Stimulated activated naive B cell treated with anti-CD40 and anti-IgM and Interleukin-4, amounts not matched to agents 10 μg/mL and 1 μg/mL and 100 μg/mL, for 72 hours (primary cell): ENCODE measurements around the gene GPR137.
A peak's percentile ranks its signal among the peaks of the same experiment; 100 is the strongest.

Experiments used
- ATAC-seq, 2 donors: fragments of 150-1000 bp; cut with Tn5 transposase; replicated peaks; 2 replicates each; pipeline ENCODE4 v1.10.0; 2021; ENCODE audit warnings: moderate library complexity in 1 of 2
- DNase-seq: peaks from one replicate; pipeline ENCODE4 v3.0.0; 2021
- H3K27ac Mint-ChIP-seq: one replicate; pipeline ENCODE4 v1.8.0; 2022; ENCODE audit warnings: mild to moderate bottlenecking, mixed read lengths
- H3K27me3 Mint-ChIP-seq, 2 donors: one replicate each; pipeline ENCODE4 v1.8.0; 2022; ENCODE audit warnings: mixed read lengths in 2 of 2
- H3K36me3 Mint-ChIP-seq, 2 donors: one replicate each; pipeline ENCODE4 v1.8.0; 2022; ENCODE audit warnings: mixed read lengths in 2 of 2, mild to moderate bottlenecking in 1 of 2
- H3K4me1 Mint-ChIP-seq, 2 donors: one replicate each; pipeline ENCODE4 v1.8.0; 2022; ENCODE audit warnings: mixed read lengths in 2 of 2, mild to moderate bottlenecking in 1 of 2
- H3K4me3 Mint-ChIP-seq, 2 donors: one replicate each; pipeline ENCODE4 v1.8.0; 2022; ENCODE audit warnings: mild to moderate bottlenecking in 2 of 2, mixed read lengths in 2 of 2, moderate library complexity in 1 of 2
- H3K9me3 Mint-ChIP-seq, 2 donors: one replicate each; pipeline ENCODE4 v1.8.0; 2022; ENCODE audit warnings: mixed read lengths in 2 of 2, mild to moderate bottlenecking in 1 of 2

The GPR137 gene

GRCh38 chr11:64291752-64292459 is 6.3 kb downstream of the GPR137 start:
- Mint-ChIP-seq H3K36me3 (peaks cover 3 to 15% of the 10 kb centered on the region in 2 donors), H3K27ac (no peak overlapping the region), H3K4me3 (peak overlapping the region; percentile 79 to 81), H3K27me3 (peaks cover 40 to 47% of the 10 kb centered on the region in 2 donors), H3K4me1 (peaks cover 10 to 26% of the 10 kb centered on the region in 2 donors), H3K9me3 (no peaks in the 10 kb centered on the region)
- DNase-seq: no peak
- ATAC-seq: peak; percentile 52 to 66

GRCh38 chr11:64292460-64293254 is 7.0 kb downstream of the GPR137 start:
- peak overlapping the region; percentile 79 to 81 for H3K4me3 Mint-ChIP-seq
- H3K9me3 Mint-ChIP-seq: no peaks in the 10 kb centered on the region
- peak in 1 of 2 donors; percentile 39 for ATAC-seq
- H3K27me3 Mint-ChIP-seq: peaks cover 48 to 54% of the 10 kb centered on the region in 2 donors
- DNase-seq: no peak
- H3K4me1 Mint-ChIP-seq: peaks cover 12 to 27% of the 10 kb centered on the region in 2 donors
- no peak overlapping the region for H3K27ac Mint-ChIP-seq
- H3K36me3 Mint-ChIP-seq: peaks cover 3 to 15% of the 10 kb centered on the region in 2 donors

GRCh38 chr11:64294774-64295173 is 9.1 kb downstream of the GPR137 start:
- peaks cover 61 to 76% of the 10 kb centered on the region in 2 donors for H3K27me3 Mint-ChIP-seq
- H3K4me1 Mint-ChIP-seq: peaks cover 15 to 35% of the 10 kb centered on the region in 2 donors
- no peak for DNase-seq
- no peak for ATAC-seq
- H3K27ac Mint-ChIP-seq: no peak overlapping the region
- peaks cover 0 to 4% of the 10 kb centered on the region in 2 donors for H3K36me3 Mint-ChIP-seq
- H3K4me3 Mint-ChIP-seq: no peak overlapping the region
- no peaks in the 10 kb centered on the region for H3K9me3 Mint-ChIP-seq

- no peaks in the 10 kb centered on the region for H3K36me3 Mint-ChIP-seq
- peaks cover 19 to 42% of the 10 kb centered on the region in 2 donors for H3K4me1 Mint-ChIP-seq
- H3K27me3 Mint-ChIP-seq: peaks cover 65 to 82% of the 10 kb centered on the region in 2 donors
- ATAC-seq: no peak
- no peaks in the 10 kb centered on the region for H3K9me3 Mint-ChIP-seq
- no peak overlapping the region for H3K4me3 Mint-ChIP-seq
- no peak for DNase-seq
- H3K27ac Mint-ChIP-seq: no peak overlapping the region
Measured at GRCh38 chr11:64295760-64296159, 10.1 kb downstream of the GPR137 start.

GRCh38 chr11:64296236-64296635 is 10.6 kb downstream of the GPR137 start:
- Mint-ChIP-seq H3K27me3 (peaks cover 64 to 81% of the 10 kb centered on the region in 2 donors), H3K4me1 (peaks cover 20 to 41% of the 10 kb centered on the region in 2 donors), H3K36me3 (no peaks in the 10 kb centered on the region), H3K27ac (no peak overlapping the region), H3K4me3 (no peak overlapping the region), H3K9me3 (no peaks in the 10 kb centered on the region)
- DNase-seq (no peak), ATAC-seq (no peak)

GRCh38 chr11:64296830-64297698 is 11.4 kb downstream of the GPR137 start:
- Mint-ChIP-seq H3K27me3 (peaks cover 68 to 89% of the 10 kb centered on the region in 2 donors), H3K9me3 (no peaks in the 10 kb centered on the region), H3K4me1 (peaks cover 22 to 41% of the 10 kb centered on the region in 2 donors), H3K36me3 (no peaks in the 10 kb centered on the region), H3K27ac (no peak overlapping the region), H3K4me3 (no peak overlapping the region)
- ATAC-seq (no peak), DNase-seq (no peak)

- no peak for DNase-seq
- peaks cover 63 to 84% of the 10 kb centered on the region in 2 donors for H3K27me3 Mint-ChIP-seq
- peaks cover 19 to 35% of the 10 kb centered on the region in 2 donors for H3K4me1 Mint-ChIP-seq
- no peaks in the 10 kb centered on the region for H3K9me3 Mint-ChIP-seq
- no peak for ATAC-seq
- no peaks in the 10 kb centered on the region for H3K36me3 Mint-ChIP-seq
- H3K4me3 Mint-ChIP-seq: no peak overlapping the region
- H3K27ac Mint-ChIP-seq: no peak overlapping the region
Measured at GRCh38 chr11:64297699-64298358, 12.2 kb downstream of the GPR137 start.

GRCh38 chr11:64298966-64299846 is 13.6 kb downstream of the GPR137 start:
- Mint-ChIP-seq H3K27ac (peak overlapping the region; percentile 65), H3K36me3 (no peaks in the 10 kb centered on the region), H3K9me3 (no peaks in the 10 kb centered on the region), H3K4me1 (peaks cover 24 to 39% of the 10 kb centered on the region in 2 donors), H3K27me3 (peaks cover 55 to 76% of the 10 kb centered on the region in 2 donors), H3K4me3 (peak overlapping the region; percentile 84 to 85)
- ATAC-seq (no peak), DNase-seq (no peak)

- H3K27me3 Mint-ChIP-seq: peaks cover 49 to 68% of the 10 kb centered on the region in 2 donors
- peak within 1 kb of the TSS; percentile 90 for H3K27ac Mint-ChIP-seq
Measured at GRCh38 chr11:64299847-64300648, 14.4 kb downstream of the GPR137 start, which contains the start of gene CATSPERZ. TSS of gene CATSPERZ (plus strand) at chr11:64300358. CDS start at chr11:64300411, 53 bp downstream.

GRCh38 chr11:64303109-64304031 is 17.7 kb downstream of the GPR137 start:
- no peak for DNase-seq
- peaks cover 12 to 13% of the 10 kb centered on the region in 2 donors for H3K36me3 Mint-ChIP-seq
- no peak for ATAC-seq
- peak overlapping the region; percentile 99 for H3K27ac Mint-ChIP-seq
- H3K27me3 Mint-ChIP-seq: peaks cover 22 to 40% of the 10 kb centered on the region in 2 donors
- peaks cover 33 to 54% of the 10 kb centered on the region in 2 donors for H3K4me1 Mint-ChIP-seq
- peak overlapping the region in 1 of 2 donors; percentile 92 for H3K4me3 Mint-ChIP-seq
- H3K9me3 Mint-ChIP-seq: no peaks in the 10 kb centered on the region

More at GRCh38 chr11:64299847-64300648, 14.4 kb downstream of the GPR137 start, which contains the start of gene CATSPERZ:
- Mint-ChIP-seq H3K4me3 (peak within 1 kb of the TSS; percentile 84 to 85), H3K4me1 (peaks cover 27 to 43% of the 10 kb centered on the region in 2 donors), H3K36me3 (no peaks in the 10 kb centered on the region), H3K9me3 (no peaks in the 10 kb centered on the region)
- no peak for DNase-seq
- ATAC-seq: no peak

- Mint-ChIP-seq H3K4me1 (peaks cover 33 to 52% of the 10 kb centered on the region in 2 donors), H3K9me3 (no peaks in the 10 kb centered on the region), H3K27ac (peak overlapping the region; percentile 99), H3K4me3 (peak overlapping the region; percentile 92 to 100), H3K27me3 (peaks cover 19 to 34% of the 10 kb centered on the region in 2 donors), H3K36me3 (peaks cover 12 to 13% of the 10 kb centered on the region in 2 donors)
- DNase-seq: no peak
- no peak for ATAC-seq
Measured at GRCh38 chr11:64304032-64304315, 18.3 kb downstream of the GPR137 start.
